ENCODE results near the gene KCNK17. TPM values are rescaled to one million over a fixed set of nuclear protein-coding genes. Genes with fewer than 3 reads are reported as not detected.

Gene KCNK17
- total and polyA plus RNA-seq, 2 of the 8 experiments (the other 6 are each of a cell fraction or from before 2014, with no cell fraction given), result 2.9 to 3.4 TPM

- no peak overlapping the region; the same call in 1 of the 2 replicates for H2BK12ac ChIP-seq (ENCODE audit: low read depth, low read length)
- no peak overlapping the region for H3K56ac ChIP-seq (replicated peaks; ENCODE audit: insufficient read length, low read depth, low read length)
- no peak overlapping the region for H2BK120ac ChIP-seq (replicated peaks; ENCODE audit: low read depth, low read length)
- peaks cover 3 to 17% (median 10%) of the 10 kb centered on the region in 4 experiments for H3K4me1 ChIP-seq (replicated peaks in 1 of 4; ENCODE audit: control insufficient read depth in 3 of 4, insufficient read depth in 4 of 4, low read length in 3 of 4)
- H2AK5ac ChIP-seq (ENCODE audit: low read depth, low read length), result no peak overlapping the region
- ChIA-PET CTCF (ENCODE audit: partially characterized antibody) (interaction anchor here (1.3 to 2.3 kb wide), 3 partner anchors 8 to 42 kb away, joined by 4 to 6 read pairs (median 5); no protein-coding TSS in a partner anchor), POLR2A (ENCODE audit: partially characterized antibody) (no interaction called here)
- H2AFZ ChIP-seq (ENCODE audit: low read length), result no peak overlapping the region
- H4K5ac ChIP-seq (ENCODE audit: insufficient read length, low read depth, low read length), result no peak overlapping the region
- H3K4ac ChIP-seq (replicated peaks; ENCODE audit: insufficient read length, low read depth, low read length), result no peak overlapping the region
- H3K4me3 ChIP-seq (ENCODE audit: extremely low read depth in 1 of 4, insufficient read depth in 2 of 4, low read depth in 3 of 4, low read length in 4 of 4), result no peak overlapping the region
- no peak overlapping the region for H2BK20ac ChIP-seq (ENCODE audit: low read length)
- no peak overlapping the region for H3K14ac ChIP-seq (ENCODE audit: insufficient read length)
- H3K79me1 ChIP-seq (ENCODE audit: low read depth, low read length), result no peaks in the 10 kb centered on the region
- no peaks in the 10 kb centered on the region for H3K36me3 ChIP-seq (ENCODE audit: control insufficient read depth in 2 of 4, insufficient read depth in 4 of 4, low read length in 3 of 4)
- H3K4me2 ChIP-seq (ENCODE audit: insufficient read depth in 1 of 2, low read depth in 2 of 2, low read length in 2 of 2), result 0 out of 4 replicates have a peak overlapping the region, but pooled peaks of 1 of the 2 experiments have one; percentile 21
- no peak overlapping the region for H3K18ac ChIP-seq (ENCODE audit: extremely low read depth, low read length)
- no peak overlapping the region for H3K23ac ChIP-seq (ENCODE audit: insufficient read length)
- no peak overlapping the region for H4K8ac ChIP-seq (ENCODE audit: extremely low read depth, insufficient read depth, low read length)
- peaks cover 0 to 2% (median 0%) of the 10 kb centered on the region in 4 experiments; a peak in 1 of 7 replicates for H3K27me3 ChIP-seq (replicated peaks in 1 of 4; ENCODE audit: control insufficient read depth in 3 of 4, extremely low read depth in 1 of 4, insufficient read depth in 3 of 4, low read length in 3 of 4)
- FAIRE-seq (no peak), DNase-seq (ENCODE audit: low read depth in 1 of 2, low spot score in 2 of 2) (no peak)
- H3K9ac ChIP-seq (replicated peaks in 1 of 4; ENCODE audit: extremely low read depth in 1 of 4, low read depth in 3 of 4, low read length in 3 of 4), result no peak overlapping the region
- no peaks in the 10 kb centered on the region for H3K79me2 ChIP-seq (ENCODE audit: control insufficient read depth in 1 of 2, insufficient read depth in 2 of 2, low read length in 2 of 2)
- H4K91ac ChIP-seq (replicated peaks; ENCODE audit: insufficient read length, low read length), result no peak overlapping the region
- H2BK5ac ChIP-seq (ENCODE audit: low read depth, low read length), result no peak overlapping the region
- no peaks in the 10 kb centered on the region for H3K23me2 ChIP-seq (ENCODE audit: low read depth, low read length)
- peak overlapping the region; percentile 10; the same call in 1 of the 2 replicates for H2BK15ac ChIP-seq (ENCODE audit: low read length)
- WGBS, 2 experiments (ENCODE audit: extremely low coverage in 1 of 2, insufficient coverage in 1 of 2, insufficient read length in 1 of 2, insufficient replicate concordance in 2 of 2, low coverage in 1 of 2, low lambda C conversion rate in 2 of 2, missing lambda C conversion rate in 1 of 2), result 91% methylated on average over 13 of the region's 14 CpGs; no CpG with 5 or more reads in 1 of the 2 experiments
- no peaks in the 10 kb centered on the region for H4K20me1 ChIP-seq (replicated peaks in 1 of 2; ENCODE audit: control insufficient read depth in 1 of 2, insufficient read depth in 2 of 2, low read length in 2 of 2)
- no peaks in the 10 kb centered on the region for H3K9me3 ChIP-seq (ENCODE audit: insufficient read depth in 2 of 2, low read depth in 1 of 2, low read length in 1 of 2)
- no peak overlapping the region for H3K27ac ChIP-seq (ENCODE audit: low read depth, low read length)
- no peak for TF ChIP-seq NANOG (IDR thresholded peaks at IDR 0.05; ENCODE audit: insufficient read depth, low read depth, low read length, poor library complexity, severe bottlenecking)
- no peak for TF ChIP-seq HDAC6 (IDR thresholded peaks at IDR 0.05; ENCODE audit: low read depth, low read length)
- no peak for TF ChIP-seq RNF2 (IDR thresholded peaks at IDR 0.05; ENCODE audit: borderline replicate concordance, low read depth, low read length, missing control alignments, poor library complexity, severe bottlenecking)
- no peak for TF ChIP-seq CHD2 (IDR thresholded peaks at IDR 0.05; ENCODE audit: low read length)
- TF ChIP-seq GABPA (IDR thresholded peaks at IDR 0.05; ENCODE audit: borderline replicate concordance, insufficient read depth, low read length), result no peak
- TF ChIP-seq ATF2 (IDR thresholded peaks at IDR 0.05; ENCODE audit: low read length), result no peak
- no peak for TF ChIP-seq SAP30 (IDR thresholded peaks at IDR 0.05; ENCODE audit: insufficient read depth, insufficient replicate concordance, low read length)
- TF ChIP-seq RFX5 (IDR thresholded peaks at IDR 0.05; ENCODE audit: borderline replicate concordance, low read depth, low read length), result no peak
- TF ChIP-seq YY1 (IDR thresholded peaks at IDR 0.05; ENCODE audit: low read depth, low read length), result no peak
- no peak for TF ChIP-seq CREB1 (IDR thresholded peaks at IDR 0.05)
Measured at GRCh38 chr6:39342692-39343395, 28.6 kb upstream of the KCNK17 start.

Data from H1 (cell line).